Loucy (cell line): ENCODE data around the gene ESYT2.

ENCODE experiments used
- H2AFZ ChIP-seq: fragments of 200-600 bp; sonication (generic); 2 replicates; pipeline ENCODE4 v1.6.0; 2016; ENCODE audit warnings: antibody characterized with exemption, mild to moderate bottlenecking, low read length, moderate library complexity
- H3F3A ChIP-seq: fragments of 200-600 bp; 2 replicates; pipeline ENCODE4 v1.6.0; 2016; ENCODE audit warnings: antibody characterized with exemption, low read depth, mild to moderate bottlenecking
- H3K27me3 ChIP-seq: fragments of 200-600 bp; sonication (generic); 2 replicates; pipeline ENCODE4 v1.6.1; 2014; ENCODE audit warnings: low read length, mild to moderate bottlenecking; ENCODE audit not compliant: insufficient read depth, poor library complexity, severe bottlenecking
- H3K36me3 ChIP-seq: fragments of 200-600 bp; sonication (generic); 2 replicates; pipeline ENCODE4 v1.6.1; 2016; ENCODE audit warnings: low read length; ENCODE audit not compliant: insufficient read depth
- H3K4me1 ChIP-seq: fragments of 200-600 bp; sonication (generic); 2 replicates; pipeline ENCODE4 v1.5.1; 2014; ENCODE audit warnings: low read length, mild to moderate bottlenecking; ENCODE audit not compliant: insufficient read depth, poor library complexity, severe bottlenecking
- H3K4me2 ChIP-seq: fragments of 200-600 bp; sonication (generic); 2 replicates; pipeline ENCODE4 v1.6.0; 2014; ENCODE audit warnings: antibody characterized with exemption, low read length, low read depth, mild to moderate bottlenecking; ENCODE audit not compliant: poor library complexity, severe bottlenecking
- H3K4me3 ChIP-seq: fragments of 200-600 bp; sonication (generic); 2 replicates; pipeline ENCODE4 v1.5.1; 2014; ENCODE audit warnings: low read length, mild to moderate bottlenecking, mixed read lengths; ENCODE audit not compliant: poor library complexity, severe bottlenecking
- H3K79me2 ChIP-seq: fragments of 200-600 bp; sonication (generic); 2 replicates; pipeline ENCODE4 v1.6.1; 2014; ENCODE audit warnings: low read length; ENCODE audit not compliant: insufficient read depth
- H3K9ac ChIP-seq: fragments of 200-600 bp; sonication (generic); 2 replicates; pipeline ENCODE4 v1.6.0; 2014; ENCODE audit warnings: mild to moderate bottlenecking, low read depth, low read length, moderate library complexity; ENCODE audit not compliant: poor library complexity, severe bottlenecking
- H3K9me2 ChIP-seq: fragments of 200-600 bp; sonication (generic); replicated peaks from 2 replicates; pipeline ENCODE4 v1.6.1; 2016; ENCODE audit warnings: low read depth, low read length, mixed read lengths
- H3K9me3 ChIP-seq: fragments of 200-600 bp; sonication (generic); 2 replicates; pipeline ENCODE4 v1.6.1; 2014; ENCODE audit warnings: mild to moderate bottlenecking, antibody characterized with exemption, low read length, low read depth; ENCODE audit not compliant: insufficient read depth
- H4K20me1 ChIP-seq: fragments of 200-600 bp; sonication (generic); 2 replicates; pipeline ENCODE4 v1.6.0; 2014; ENCODE audit warnings: antibody characterized with exemption, low read length, mild to moderate bottlenecking; ENCODE audit not compliant: insufficient read depth, poor library complexity, severe bottlenecking
- CTCF ChIP-seq: fragments of 200-600 bp; sonication (generic); conservative IDR thresholded peaks from 2 replicates; pipeline ENCODE4 v1.5.1; 2014; ENCODE audit warnings: mild to moderate bottlenecking, antibody characterized with exemption, low read length
- EZH2phosphoT487 ChIP-seq: fragments of 200-600 bp; IDR thresholded peaks from 2 replicates; pipeline ENCODE4 v1.6.1; 2018; ENCODE audit warnings: antibody characterized with exemption, mild to moderate bottlenecking, moderate library complexity, borderline replicate concordance

The ESYT2 gene

GRCh38 chr7:158728911-158729645 lies 100.2 kb downstream of the ESYT2 start:
- Histone ChIP-seq H3K9me2 (no peaks in the 10 kb centered on the region), H3K9ac (no peak overlapping the region), H2AFZ (no peak overlapping the region), H3K4me2 (no peak overlapping the region), H3K4me1 (no peaks in the 10 kb centered on the region), H3K36me3 (peaks cover 15% of the 10 kb centered on the region; the same call in 1 of the 2 replicates), H3K4me3 (no peak overlapping the region), H3F3A (peaks cover 2% of the 10 kb centered on the region; the same call in 1 of the 2 replicates), H3K27me3 (no peaks in the 10 kb centered on the region), H3K79me2 (no peaks in the 10 kb centered on the region), H3K9me3 (no peaks in the 10 kb centered on the region), H4K20me1 (no peaks in the 10 kb centered on the region)
- TF ChIP-seq EZH2phosphoT487 (no peak), CTCF (no peak)

DNA sequence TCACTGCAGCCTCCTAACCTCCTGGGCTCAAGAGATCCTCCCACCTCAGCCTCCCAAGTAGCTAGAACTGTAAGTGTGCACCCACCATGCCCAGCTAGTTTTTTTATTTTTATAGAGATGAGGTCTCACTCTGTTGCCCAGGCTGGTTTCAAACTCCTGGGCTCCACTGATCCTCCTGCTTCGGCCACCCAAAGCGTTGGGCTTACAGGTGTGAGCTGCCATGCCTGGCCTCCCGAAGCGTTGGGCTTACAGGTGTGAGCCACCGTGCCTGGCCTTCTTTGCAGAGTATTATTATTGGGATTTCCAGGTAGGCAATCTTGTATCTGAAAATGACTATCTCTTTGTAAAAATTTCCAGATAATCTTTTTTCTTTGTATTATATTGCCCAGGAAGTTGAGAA lies 101.6 kb downstream of the ESYT2 start:
- Histone ChIP-seq H3K9ac (no peak overlapping the region), H3K9me2 (no peaks in the 10 kb centered on the region), H3K27me3 (no peaks in the 10 kb centered on the region), H2AFZ (no peak overlapping the region), H4K20me1 (no peaks in the 10 kb centered on the region), H3K4me1 (no peaks in the 10 kb centered on the region), H3K79me2 (no peaks in the 10 kb centered on the region), H3K4me3 (no peak overlapping the region), H3F3A (peaks cover 2% of the 10 kb centered on the region; the same call in 1 of the 2 replicates), H3K9me3 (no peaks in the 10 kb centered on the region), H3K36me3 (peaks cover 14% of the 10 kb centered on the region; the same call in 1 of the 2 replicates), H3K4me2 (no peak overlapping the region)
- TF ChIP-seq EZH2phosphoT487 = no peak
- TF ChIP-seq CTCF = no peak

DNA sequence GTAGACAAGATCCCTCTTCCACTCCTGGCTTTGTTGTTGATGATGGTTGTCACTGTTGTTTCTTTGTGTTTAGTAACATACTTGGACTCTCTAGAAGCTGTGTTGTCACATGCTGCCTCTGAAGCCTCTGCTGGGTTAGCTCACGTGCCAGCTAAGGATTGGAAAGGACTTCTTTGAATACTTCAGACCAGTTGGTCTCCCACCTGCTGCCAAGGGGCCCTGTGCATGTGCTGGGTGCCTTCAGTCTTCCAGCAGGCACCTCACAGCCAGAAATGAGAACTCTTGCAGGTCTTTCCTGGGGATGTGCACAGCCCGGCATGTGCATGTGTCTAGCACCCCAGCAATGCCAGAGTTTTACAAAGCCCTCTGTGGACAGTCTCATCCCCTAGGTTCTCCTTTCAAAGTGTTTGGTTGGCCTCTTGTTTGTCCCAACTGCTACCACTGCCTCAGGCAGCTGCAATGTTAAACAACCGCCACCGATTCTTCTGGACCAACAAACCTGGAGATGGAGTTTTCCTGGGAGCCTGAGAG lies 103.0 kb downstream of the ESYT2 start:
- Histone ChIP-seq H3K4me1 (no peaks in the 10 kb centered on the region), H3K4me3 (no peak overlapping the region), H3K9ac (no peak overlapping the region)

More for the DNA sequence above, 103.0 kb downstream of the ESYT2 start:
- Histone ChIP-seq H3K9me3 (no peaks in the 10 kb centered on the region), H3K79me2 (no peaks in the 10 kb centered on the region), H3K4me2 (no peak overlapping the region), H3K9me2 (no peaks in the 10 kb centered on the region), H3F3A (no peaks in the 10 kb centered on the region; the same call in 1 of the 2 replicates), H4K20me1 (no peaks in the 10 kb centered on the region), H2AFZ (no peak overlapping the region), H3K36me3 (peaks cover 14% of the 10 kb centered on the region; the same call in 1 of the 2 replicates), H3K27me3 (no peaks in the 10 kb centered on the region)
- TF ChIP-seq CTCF = no peak
- TF ChIP-seq EZH2phosphoT487 = no peak
